Large intestine (tissue), 3 donors: ENCODE results near the gene CPN2. TPM values are rescaled to one million over a fixed set of nuclear protein-coding genes. Genes with fewer than 3 reads are reported as not detected.
A peak's percentile ranks its signal among the peaks of the same experiment; 100 is the strongest.

Source experiments
- DNase-seq, 2 donors: peaks; one replicate each; pipeline versions ENCODE4 v3.0.0 to v3.0.0-alpha.2; 2013
- H3K27ac ChIP-seq: one replicate; pipeline ENCODE4 v1.5.1; 2013; ENCODE audit warnings: low read length
- H3K27me3 ChIP-seq: 2 replicates; pipeline ENCODE4 v1.6.1; 2013; ENCODE audit warnings: low read length; ENCODE audit not compliant: control insufficient read depth, insufficient read depth
- H3K36me3 ChIP-seq: 2 replicates; pipeline ENCODE4 v1.6.1; 2013; ENCODE audit warnings: low read length; ENCODE audit not compliant: control insufficient read depth, insufficient read depth
- H3K4me1 ChIP-seq: one replicate; pipeline ENCODE4 v1.6.1; 2013; ENCODE audit warnings: low read length; ENCODE audit not compliant: control insufficient read depth, insufficient read depth
- H3K4me3 ChIP-seq: one replicate; pipeline ENCODE4 v1.5.1; 2013; ENCODE audit warnings: low read length
- H3K9me3 ChIP-seq: one replicate; pipeline ENCODE4 v1.6.1; 2013; ENCODE audit warnings: mild to moderate bottlenecking, low read depth, low read length, moderate library complexity; ENCODE audit not compliant: control insufficient read depth
- WGBS: methylation state at CpG from one replicate; pipeline ENCODE4 v1.1.5; 2013; ENCODE audit warnings: low lambda C conversion rate; ENCODE audit not compliant: insufficient coverage; 5-methylcytosine and 5-hydroxymethylcytosine counted together
- polyA plus RNA-seq: library from polyadenylated mRNA; unstranded; fragments of 120-200 nt; gene quantifications from one replicate; pipeline ENCODE4 v1.2.1, GENCODE V29; 2013

The CPN2 gene
- polyA plus RNA-seq, 1 donor, result 0.09 TPM

GRCh38 chr3:194313560-194314387 is 37.4 kb downstream of the CPN2 start:
- peaks cover 3% of the 10 kb centered on the region for H3K9me3 ChIP-seq
- H3K27ac ChIP-seq, result no peak overlapping the region
- H3K36me3 ChIP-seq, result no peaks in the 10 kb centered on the region
- DNase-seq, result no peak
- WGBS, result no CpG with 5 or more reads among the region's 15 CpGs
- peaks cover 13% of the 10 kb centered on the region for H3K4me1 ChIP-seq
- H3K27me3 ChIP-seq, result peaks cover 2% of the 10 kb centered on the region
- H3K4me3 ChIP-seq, result no peak overlapping the region

GRCh38 chr3:194312743-194313281 is 38.3 kb downstream of the CPN2 start:
- Histone ChIP-seq H3K4me3 (no peak overlapping the region), H3K9me3 (no peaks in the 10 kb centered on the region), H3K27ac (no peak overlapping the region), H3K27me3 (peaks cover 2% of the 10 kb centered on the region), H3K4me1 (peaks cover 13% of the 10 kb centered on the region), H3K36me3 (no peaks in the 10 kb centered on the region)
- no CpG with 5 or more reads among the region's 16 CpGs for WGBS
- peak in 1 of 2 donors; percentile 60 for DNase-seq

- no peak for DNase-seq
- no CpG with 5 or more reads among the region's 7 CpGs for WGBS
- peaks cover 2% of the 10 kb centered on the region for H3K27me3 ChIP-seq
Measured at GRCh38 chr3:194312186-194312742, 38.9 kb downstream of the CPN2 start.

GRCh38 chr3:194311000-194311399 is 40.1 kb downstream of the CPN2 start:
- Histone ChIP-seq H3K4me3 (no peak overlapping the region), H3K27ac (no peak overlapping the region), H3K9me3 (no peaks in the 10 kb centered on the region), H3K4me1 (peaks cover 13% of the 10 kb centered on the region), H3K36me3 (no peaks in the 10 kb centered on the region), H3K27me3 (peaks cover 7% of the 10 kb centered on the region)
- no peak for DNase-seq
- 100% methylated on average over 2 of the region's 2 CpGs for WGBS

More at GRCh38 chr3:194312186-194312742, 38.9 kb downstream of the CPN2 start:
- Histone ChIP-seq H3K4me3 (no peak overlapping the region), H3K36me3 (no peaks in the 10 kb centered on the region), H3K9me3 (no peaks in the 10 kb centered on the region), H3K27ac (no peak overlapping the region), H3K4me1 (peaks cover 13% of the 10 kb centered on the region)

- Histone ChIP-seq H3K27ac (no peak overlapping the region), H3K9me3 (no peaks in the 10 kb centered on the region)
- no CpG with 5 or more reads among the region's 11 CpGs for WGBS
Measured at GRCh38 chr3:194310060-194310835, 40.9 kb downstream of the CPN2 start.

GRCh38 chr3:194308601-194309449 is 42.3 kb downstream of the CPN2 start:
- no CpG with 5 or more reads among the region's 8 CpGs for WGBS
- peaks cover 5% of the 10 kb centered on the region for H3K4me1 ChIP-seq
- H3K4me3 ChIP-seq, result no peak overlapping the region
- DNase-seq, result no peak
- H3K36me3 ChIP-seq, result no peaks in the 10 kb centered on the region
- peaks cover 7% of the 10 kb centered on the region for H3K27me3 ChIP-seq
- no peaks in the 10 kb centered on the region for H3K9me3 ChIP-seq
- H3K27ac ChIP-seq, result no peak overlapping the region

More at GRCh38 chr3:194310060-194310835, 40.9 kb downstream of the CPN2 start:
- H3K4me3 ChIP-seq, result no peak overlapping the region
- DNase-seq, result no peak
- peaks cover 8% of the 10 kb centered on the region for H3K4me1 ChIP-seq
- no peaks in the 10 kb centered on the region for H3K36me3 ChIP-seq
- peaks cover 7% of the 10 kb centered on the region for H3K27me3 ChIP-seq

- DNase-seq, result no peak
- no peaks in the 10 kb centered on the region for H3K9me3 ChIP-seq
- H3K4me3 ChIP-seq, result no peak overlapping the region
- no peaks in the 10 kb centered on the region for H3K36me3 ChIP-seq
- 100% methylated on average over 2 of the region's 8 CpGs for WGBS
- H3K27ac ChIP-seq, result no peak overlapping the region
- peaks cover 8% of the 10 kb centered on the region for H3K27me3 ChIP-seq
- H3K4me1 ChIP-seq, result peaks cover under 1% of the 10 kb centered on the region
Measured at GRCh38 chr3:194307849-194308248, 43.3 kb downstream of the CPN2 start.

GRCh38 chr3:194306771-194307640 is 44.1 kb downstream of the CPN2 start:
- Histone ChIP-seq H3K9me3 (no peaks in the 10 kb centered on the region), H3K27me3 (peaks cover 8% of the 10 kb centered on the region), H3K4me1 (no peaks in the 10 kb centered on the region), H3K27ac (no peak overlapping the region), H3K4me3 (no peak overlapping the region), H3K36me3 (no peaks in the 10 kb centered on the region)
- DNase-seq, result no peak
- WGBS, result no CpG with 5 or more reads among the region's 13 CpGs

- Histone ChIP-seq H3K36me3 (no peaks in the 10 kb centered on the region), H3K27ac (no peak overlapping the region), H3K9me3 (no peaks in the 10 kb centered on the region), H3K4me1 (no peaks in the 10 kb centered on the region), H3K4me3 (no peak overlapping the region), H3K27me3 (peaks cover 8% of the 10 kb centered on the region)
- DNase-seq, result no peak
- no CpG with 5 or more reads among the region's 11 CpGs for WGBS
Measured at GRCh38 chr3:194306109-194306686, 44.9 kb downstream of the CPN2 start.
